NCI-H460 (cell line): Measurements from ENCODE around the gene KIF5B. TPM values are rescaled to one million over a fixed set of nuclear protein-coding genes. Genes with fewer than 3 reads are reported as not detected.
"Not testable (repeated sequence)": the region's sequence is repeated elsewhere in the genome, so short reads cannot be mapped to it uniquely, and the experiment has no call there.

Experiments used
- DNase-seq: peaks from one replicate; pipeline ENCODE4 v3.0.0-alpha.2; 2016; ENCODE audit warnings: low read depth; ENCODE audit errors: extremely low read depth
- total RNA-seq: library from RNA; depleted of rRNA; stranded (reverse); fragments of >200 nt; shearing (Covaris generic); gene quantifications from 2 replicates; pipeline ENCODE4 v1.2.3, GENCODE V29; 2014

The KIF5B gene
- total RNA-seq, 1 experiment from 2014 or later: 135 TPM

DNA sequence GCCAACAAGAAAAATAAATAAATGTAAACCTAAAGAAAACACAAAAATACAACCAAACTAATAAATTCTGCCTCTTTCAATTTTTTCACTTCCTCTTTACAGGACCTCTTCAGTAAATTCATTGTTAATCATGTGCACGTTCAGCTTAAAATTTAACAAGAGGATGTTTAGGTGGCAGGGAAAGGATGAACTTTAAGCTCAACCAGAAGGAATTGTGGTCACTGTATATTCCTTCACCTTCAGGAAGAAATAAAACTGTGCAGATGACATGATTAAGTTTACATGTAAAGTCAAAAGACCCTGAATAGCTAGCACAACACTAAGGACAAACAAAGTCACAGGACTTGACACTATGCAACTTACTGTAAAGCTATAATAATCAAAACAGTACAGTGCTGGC lies 33.0 kb downstream of the KIF5B start:
- no peak for DNase-seq

DNA sequence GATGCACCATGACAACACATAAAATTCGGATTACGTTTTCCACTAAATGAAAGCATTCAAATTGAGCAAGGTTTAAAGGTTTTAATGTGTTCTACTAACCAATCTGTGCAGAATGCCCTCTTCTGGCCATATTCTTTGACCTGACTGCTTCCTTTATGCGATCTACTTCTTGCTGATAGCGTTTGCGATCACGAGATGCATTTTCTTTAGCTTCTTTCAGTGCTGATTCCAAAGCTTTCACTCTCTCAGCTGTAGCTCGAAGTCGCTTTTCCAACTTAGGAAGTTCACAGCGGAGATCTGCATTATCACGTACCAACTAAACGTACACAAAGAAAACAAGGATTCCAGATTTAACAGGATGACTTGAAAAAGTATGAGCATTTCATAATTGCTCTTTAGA lies 39.2 kb downstream of the KIF5B start:
- no peak for DNase-seq

DNA sequence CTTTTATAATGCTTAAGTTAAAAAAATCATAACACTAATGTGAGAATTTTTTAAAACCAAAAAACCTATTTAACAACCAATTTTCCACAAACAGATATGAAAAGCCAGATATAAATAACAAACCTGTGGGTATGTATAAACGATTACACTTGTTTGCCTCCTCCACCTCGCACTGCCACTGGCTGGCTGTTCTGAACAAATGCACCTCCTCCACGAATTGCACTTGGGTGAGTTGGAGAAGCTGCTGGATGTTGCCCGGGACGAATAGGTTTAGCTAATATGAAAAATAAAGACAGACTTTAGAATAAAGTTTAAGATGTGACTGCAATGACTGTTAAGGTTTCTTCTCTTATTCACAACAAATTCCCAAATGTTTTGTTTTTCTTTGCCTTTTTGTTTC lies 40.8 kb downstream of the KIF5B start:
- no peak for DNase-seq

DNA sequence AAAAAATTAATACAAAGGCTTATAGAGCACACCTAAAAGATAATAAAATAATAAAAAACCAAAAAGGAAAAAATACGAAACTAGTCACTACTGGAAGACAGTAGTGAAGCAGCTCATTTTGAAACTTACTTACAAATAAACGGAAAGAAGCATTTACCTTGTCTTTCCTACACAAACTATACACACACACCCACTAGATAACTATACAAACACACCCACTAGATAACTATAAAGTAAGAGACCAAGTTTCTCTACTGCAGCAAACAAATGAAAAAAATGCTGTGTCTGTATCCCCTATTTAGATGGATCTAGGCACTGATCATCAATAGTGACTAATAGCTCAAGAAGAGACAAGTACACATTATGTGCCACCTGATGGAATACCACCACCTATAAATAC lies 49.2 kb downstream of the KIF5B start:
- DNase-seq: no peak

DNA sequence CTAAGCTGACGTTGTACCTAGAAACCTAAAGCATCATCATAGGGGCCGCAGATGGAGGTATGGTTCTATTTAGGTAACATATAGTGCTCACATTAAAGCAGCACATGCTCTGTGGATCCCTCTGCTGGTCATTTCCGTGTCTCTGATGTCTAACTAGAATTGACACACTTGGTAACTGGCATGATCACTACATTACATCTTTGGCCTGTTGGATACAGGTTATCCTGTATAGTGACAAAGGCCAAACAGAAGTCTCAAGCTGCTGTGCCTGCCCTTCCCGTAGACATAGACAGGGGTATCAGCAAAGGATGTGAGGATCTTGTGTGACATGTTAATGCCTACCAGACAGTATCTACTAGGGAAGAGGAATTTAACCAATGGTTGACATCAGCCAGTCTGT lies 51.2 kb downstream of the KIF5B start:
- peak; percentile 48 for DNase-seq

DNA sequence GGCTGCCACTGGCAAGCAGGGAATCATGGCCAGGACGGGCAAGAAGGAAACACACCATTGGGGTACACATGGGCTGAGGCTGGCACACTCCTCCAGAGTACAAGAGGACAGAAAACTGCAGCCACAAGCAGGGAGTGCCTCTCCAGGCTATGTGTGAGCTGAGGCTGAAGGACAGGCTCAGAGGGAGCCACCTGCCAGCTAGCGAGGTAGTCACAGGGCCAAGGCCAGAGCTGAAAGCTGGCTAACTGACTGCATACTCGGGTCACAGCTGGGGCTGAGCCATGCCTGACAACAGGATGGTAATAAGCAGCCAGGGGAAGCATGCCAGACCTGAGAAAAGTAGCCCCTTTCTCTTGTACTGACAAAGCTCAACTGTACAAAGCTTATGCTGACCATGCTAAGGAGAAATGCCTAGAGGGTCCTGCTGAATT lies 52.0 kb downstream of the KIF5B start:
- DNase-seq: no peak

DNA sequence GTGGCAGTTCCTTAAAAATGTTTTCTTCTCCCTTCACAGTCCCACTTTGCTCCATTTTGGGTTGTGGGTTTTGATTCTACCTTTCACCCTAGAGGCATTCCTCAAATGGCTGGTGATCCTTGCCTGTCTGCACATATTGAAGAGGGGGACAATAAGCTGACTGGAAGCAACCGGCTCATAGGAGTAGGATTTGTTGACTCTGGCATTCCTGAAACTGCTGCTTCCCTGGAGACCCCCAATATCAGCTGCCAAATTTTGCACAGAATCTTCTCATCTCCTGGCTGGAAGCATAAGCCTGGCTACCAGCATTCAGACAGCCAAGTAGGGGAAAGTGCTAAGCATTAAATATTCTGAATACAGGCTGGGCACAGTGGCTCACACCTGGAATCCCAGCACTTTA lies 53.7 kb downstream of the KIF5B start:
- DNase-seq: no peak

DNA sequence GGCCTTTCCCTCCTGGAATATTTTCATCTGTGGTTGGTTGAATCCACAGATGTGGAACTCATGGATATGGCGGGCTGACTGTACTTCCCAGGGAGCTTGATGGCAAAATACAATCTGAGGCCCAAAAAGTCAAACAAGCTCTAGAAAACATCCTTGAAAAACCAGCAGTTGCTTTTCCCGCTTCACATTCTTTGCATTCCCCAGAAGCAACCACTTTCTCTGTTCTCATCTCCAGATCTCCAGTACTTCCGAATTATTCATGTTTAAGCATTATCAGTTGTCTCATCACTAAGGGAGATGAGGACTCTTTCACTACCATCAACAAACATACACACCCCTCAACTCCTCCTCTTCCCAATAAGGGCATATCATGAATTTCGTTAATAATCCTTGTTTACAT lies 55.3 kb downstream of the KIF5B start:
- no peak for DNase-seq

DNA sequence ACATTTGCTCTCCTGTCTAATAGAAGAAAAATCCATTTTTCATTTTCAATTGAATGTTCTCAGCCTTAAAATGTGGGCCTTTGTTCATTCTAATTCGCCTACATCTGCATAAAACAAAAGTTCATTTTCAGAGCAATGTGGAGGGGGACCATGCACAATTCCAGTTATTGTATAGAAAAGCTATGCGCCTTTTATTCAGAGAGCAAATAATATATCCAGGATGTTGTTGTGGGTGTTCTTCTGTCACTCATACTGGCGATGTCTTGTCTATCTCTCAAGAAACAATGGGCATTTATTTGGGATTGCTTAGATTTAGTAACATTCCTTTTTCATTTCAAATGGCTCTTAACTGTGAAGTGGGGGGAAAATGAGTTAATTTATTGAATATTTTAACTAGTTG lies 56.4 kb downstream of the KIF5B start:
- no peak for DNase-seq

DNA sequence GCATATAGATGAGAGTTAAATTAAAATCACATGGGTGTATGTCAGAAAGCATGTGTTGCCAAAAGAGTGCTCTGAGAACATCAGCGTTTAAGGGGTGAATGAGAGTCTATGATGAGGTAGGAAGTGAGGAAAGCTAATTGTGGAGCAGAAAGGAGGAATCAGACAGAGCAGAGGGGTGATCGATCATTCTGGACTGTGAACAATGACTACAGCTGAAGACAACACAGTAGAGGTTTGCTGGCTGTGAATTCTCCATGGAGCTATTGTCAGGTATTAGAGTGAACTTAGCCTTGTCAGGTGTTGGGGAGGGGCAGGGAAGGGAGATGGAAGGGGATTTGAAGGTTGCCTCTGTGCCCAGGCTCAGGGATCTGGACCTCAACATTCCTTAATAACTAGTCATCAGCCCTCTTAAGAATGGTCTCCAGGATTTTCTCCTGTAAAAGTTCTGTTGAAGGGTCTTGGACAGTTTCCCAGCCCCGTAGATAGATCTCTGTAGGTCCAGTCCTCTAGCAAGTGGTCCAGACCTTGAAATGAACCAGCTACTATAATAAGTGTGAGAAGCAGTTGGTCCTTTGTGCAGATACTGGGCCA lies 57.1 kb downstream of the KIF5B start:
- DNase-seq: no peak

DNA sequence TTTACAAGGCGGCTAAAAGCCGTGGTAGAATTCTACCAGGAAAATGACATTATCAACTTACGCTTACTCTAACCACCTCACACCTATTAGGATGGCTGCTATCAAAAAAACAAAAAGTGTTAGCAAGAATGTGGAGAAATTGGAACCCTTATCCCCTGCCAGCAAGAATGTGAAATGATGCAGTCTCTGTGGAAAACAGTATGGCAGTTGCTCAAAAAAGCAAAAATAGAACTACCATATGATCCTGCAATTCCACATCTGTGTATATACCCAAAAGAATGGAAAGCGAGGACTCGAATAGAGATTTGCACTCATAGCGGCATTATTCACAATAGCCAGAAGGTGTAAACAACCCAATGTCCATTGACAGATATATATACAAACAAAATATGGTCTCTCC lies 61.3 kb downstream of the KIF5B start:
- DNase-seq: no peak

DNA sequence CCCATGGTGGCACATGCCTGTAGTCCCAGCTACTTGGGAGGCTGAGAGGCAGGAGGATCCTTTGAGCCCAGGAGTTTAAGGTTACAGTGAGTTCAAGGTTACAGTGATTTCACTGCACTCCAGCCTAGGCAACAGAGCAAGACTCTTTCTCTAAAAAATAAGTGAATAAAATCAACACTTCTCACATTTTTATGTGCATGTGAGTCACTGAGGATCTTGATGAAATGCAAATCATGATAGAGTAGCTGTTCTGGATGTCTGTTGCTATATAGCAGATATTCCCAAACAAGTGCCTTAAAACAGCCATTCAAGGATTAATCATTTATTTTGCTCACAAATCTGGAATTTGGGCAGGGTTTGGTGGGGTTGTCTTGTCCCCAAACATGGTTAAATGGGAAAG lies 65.3 kb downstream of the KIF5B start:
- no peak for DNase-seq

DNA sequence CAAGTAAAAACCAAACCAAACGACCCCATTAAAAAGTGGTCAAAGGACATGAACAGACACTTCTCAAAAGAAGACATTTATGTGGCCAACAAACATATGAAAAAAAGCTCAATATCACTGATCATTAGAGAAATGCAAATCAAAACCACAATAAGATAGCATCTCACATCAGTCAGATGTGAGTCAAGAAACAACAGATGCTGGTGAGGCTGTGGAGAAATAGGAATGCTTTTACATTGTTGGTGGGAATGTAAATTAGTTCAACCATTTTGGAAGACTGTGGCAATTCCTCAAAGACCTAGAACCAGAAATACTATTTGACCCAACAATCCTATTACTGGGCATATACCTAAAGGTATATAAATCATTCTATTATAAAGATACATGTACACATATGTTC lies 68.4 kb downstream of the KIF5B start:
- not testable (repeated sequence) for DNase-seq

DNA sequence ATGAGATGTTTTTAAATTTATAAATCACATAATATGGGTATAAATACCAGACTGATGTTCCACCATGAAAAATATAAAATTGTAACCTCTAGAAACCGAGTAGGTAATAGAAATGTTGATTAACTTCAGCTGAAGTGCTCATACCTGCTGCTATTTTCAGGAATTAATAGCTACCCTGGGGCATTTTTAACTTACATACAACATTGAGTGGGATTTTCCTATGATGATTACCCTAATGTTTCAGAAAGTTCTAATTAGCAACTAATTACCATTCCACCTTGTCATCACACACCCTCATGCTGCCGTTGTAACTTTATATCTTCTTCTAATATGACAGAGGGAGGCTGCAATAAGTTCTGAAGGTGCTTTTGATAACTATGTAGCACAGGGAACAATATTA lies 74.1 kb downstream of the KIF5B start:
- DNase-seq: no peak

DNA sequence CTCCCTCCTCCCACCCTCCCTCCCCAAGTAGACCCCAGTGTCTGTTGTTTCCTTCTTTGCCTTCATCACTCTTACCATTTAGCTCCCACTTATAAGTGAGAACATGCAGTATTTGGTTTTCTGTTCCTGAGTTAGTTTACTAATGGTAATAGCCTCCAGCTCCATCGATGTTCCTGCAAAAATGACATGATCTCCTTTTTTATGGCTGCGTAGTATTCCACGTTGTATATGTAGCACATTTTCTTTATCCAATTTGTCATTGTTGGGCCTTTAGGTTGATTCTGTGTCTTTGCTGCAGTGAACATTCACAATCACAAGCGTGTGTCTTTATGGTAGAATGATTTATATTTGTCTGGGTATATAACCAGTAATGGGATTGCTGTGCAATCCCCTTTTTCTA lies 75.8 kb downstream of the KIF5B start:
- DNase-seq: no peak

DNA sequence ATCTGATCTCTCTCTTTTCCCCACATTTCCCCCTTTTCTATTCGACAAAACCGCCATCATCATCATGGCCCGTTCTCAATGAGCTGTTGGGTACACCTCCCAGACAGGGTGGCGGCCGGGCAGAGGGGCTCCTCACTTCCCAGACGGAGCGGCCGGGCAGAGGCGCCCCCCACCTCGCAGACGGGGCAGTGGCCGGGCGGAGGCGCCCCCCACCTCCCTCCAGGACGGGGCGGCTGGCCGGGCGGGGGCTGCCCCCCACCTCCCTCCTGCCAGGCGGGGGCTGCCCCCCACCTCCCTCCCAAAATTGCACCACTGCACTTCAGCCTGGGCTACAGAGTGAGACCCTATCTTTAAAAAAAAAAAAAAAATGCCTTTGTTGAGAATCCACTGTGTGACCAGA lies 77.2 kb downstream of the KIF5B start:
- DNase-seq: not testable (repeated sequence)

DNA sequence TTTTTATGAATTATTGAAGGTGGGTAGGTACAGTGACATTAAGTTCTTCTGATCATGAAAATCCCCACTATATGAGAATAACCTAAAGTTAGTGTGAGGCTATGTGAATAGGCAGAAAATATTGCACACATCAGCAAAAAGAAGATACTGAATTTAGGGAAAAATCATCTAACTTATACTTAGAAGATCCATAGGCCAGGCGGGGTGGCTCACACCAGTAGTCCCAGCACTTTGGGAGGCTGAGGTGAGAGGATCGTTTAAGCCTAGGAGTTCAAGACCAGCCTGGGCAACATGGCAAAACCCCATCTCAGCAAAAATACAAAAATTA lies 78.1 kb downstream of the KIF5B start:
- no peak for DNase-seq

DNA sequence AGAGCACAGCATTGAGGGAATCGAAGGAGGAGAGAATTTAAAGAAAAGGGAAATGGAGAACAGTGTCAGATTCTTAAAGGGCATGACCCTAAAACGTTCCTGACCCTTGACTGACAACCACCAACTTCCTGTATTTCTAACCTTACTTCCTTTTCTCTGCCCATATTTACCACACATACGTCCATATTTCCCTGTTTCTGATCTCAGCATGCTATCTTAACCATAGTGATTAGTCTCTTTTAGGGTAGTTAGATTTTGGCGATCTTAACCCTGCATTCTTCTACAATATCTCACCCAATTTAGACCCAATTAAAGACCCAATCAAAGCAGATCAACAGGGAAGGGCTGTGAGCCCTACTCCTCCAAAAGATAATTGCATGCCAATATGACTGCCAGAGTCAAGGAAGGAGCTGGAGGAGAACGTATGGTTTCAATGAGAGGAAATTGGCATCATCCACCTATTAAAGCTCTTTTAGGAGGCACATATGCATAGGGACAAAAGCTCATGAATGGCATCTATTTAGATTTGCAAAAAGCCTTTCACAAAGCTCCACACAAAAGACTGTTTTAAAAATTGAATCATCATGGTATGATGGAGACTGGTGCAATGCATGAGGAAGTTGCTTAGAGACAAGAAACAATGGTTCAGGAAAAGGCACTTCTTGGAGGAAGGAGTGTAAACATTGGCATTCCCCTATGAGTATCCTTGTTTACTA lies 78.6 kb downstream of the KIF5B start:
- no peak for DNase-seq

DNA sequence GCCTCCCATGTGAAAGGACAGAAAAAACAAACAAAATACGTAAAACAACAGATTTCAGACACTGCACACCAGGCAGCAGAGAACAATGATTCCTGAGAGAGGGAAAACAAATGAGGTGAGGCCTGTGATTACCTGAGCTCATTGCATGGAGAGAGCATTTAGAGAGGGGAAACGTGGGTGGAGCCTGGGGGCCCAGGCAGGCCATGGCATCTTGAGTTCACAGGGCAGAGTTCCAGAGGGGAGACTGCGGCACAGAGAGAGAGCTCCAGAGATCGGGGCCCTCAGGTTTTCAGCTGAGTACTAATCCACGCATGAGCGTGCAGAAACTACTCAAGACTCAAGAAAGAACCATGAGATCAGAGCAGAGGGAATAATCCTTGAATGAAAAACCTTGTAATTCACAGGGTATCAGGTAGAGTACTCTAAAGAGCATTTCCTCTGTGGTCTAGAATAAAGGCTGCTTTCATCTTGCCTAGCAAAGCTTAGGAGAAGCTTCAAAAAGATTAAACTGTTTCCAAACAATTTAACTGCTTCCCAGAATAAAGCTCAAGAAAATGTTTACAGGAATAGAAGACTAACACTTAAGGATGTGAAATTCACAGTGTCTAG lies 81.0 kb downstream of the KIF5B start:
- DNase-seq: no peak

DNA sequence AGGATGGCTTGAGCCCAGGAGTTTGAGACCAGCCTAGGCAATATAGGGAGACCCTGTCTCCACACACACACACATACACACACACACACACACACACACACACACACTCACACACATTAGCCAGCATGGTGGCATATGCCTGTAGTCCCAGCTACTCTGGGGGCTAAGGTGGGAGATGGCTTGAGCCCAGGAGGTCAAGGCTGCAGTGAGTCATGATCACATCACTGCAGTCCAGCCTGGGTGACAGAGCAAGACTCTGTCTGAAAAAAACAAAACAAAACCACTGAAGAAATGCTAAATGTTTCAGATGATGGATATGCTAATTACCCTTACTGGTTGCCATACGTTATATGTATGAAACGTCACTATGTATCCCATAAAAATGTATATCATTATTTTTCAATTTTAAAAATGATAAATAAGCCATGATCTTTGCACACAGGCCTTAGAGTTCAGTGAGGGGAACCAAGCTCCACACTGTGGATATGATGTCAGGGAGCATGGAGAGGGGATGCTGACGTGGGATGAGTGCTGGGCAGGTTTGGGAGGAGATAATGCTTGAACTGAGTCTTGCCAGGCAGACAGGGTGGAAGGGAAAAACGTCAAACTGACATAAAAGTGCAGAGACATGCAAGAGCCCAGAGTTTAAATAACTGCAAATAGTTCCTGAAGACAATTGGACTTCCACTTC lies 81.6 kb downstream of the KIF5B start:
- DNase-seq: no peak

DNA sequence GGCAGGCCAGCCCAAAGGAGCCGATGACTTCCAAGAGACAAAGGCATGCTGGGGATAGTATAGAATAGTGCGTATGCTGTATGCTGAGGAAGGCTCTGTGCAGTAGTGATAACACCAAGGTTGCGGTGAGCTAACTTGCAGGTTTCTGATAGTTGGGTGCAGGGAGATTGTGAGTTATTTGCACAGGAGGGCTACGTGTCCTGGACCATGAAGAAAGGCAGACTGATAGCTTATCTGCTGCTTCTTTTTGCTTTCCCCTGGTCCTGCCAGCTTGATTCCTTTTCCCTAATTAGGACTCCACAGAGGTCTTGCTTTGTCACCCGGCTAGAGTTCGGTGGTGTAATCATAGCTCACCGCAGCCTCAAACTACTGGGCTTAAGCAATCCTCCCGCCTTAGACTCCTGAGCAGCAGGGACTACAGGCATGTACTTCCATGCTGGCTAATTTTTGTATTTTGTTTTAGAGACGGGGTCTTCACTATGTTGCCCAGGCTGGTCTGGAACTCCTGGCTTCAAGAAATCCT lies 83.6 kb downstream of the KIF5B start:
- no peak for DNase-seq

DNA sequence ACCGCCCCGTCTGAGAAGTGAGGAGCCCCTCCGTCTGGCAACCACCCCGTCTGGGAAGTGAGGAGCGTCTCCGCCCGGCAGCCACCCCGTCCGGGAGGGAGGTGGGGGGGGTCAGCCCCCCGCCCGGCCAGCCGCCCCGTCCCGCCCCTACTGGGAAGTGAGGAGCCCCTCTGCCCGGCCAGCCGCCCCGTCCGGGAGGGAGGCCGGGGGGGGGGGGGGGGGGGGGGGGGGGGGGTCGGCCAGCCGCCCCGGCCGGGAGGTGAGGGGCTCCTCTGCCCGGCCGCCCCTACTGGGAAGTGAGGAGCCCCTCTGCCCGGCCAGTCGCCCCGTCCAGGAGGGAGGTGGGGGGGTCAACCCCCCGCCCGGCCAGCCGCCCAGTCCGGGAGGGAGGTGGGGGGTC lies 86.4 kb downstream of the KIF5B start:
- DNase-seq: not testable (repeated sequence)
